Coronary artery (tissue), 2 donors: ENCODE measurements around the gene STX4.

Experiments used
- DNase-seq: peaks from one replicate; pipeline ENCODE4 v3.0.0-alpha.2; 2017; ENCODE audit warnings: low spot score
- H3K27ac ChIP-seq, 2 donors: fragments of 200-600 bp; sonication (generic); one replicate each; pipeline ENCODE4 v1.5.1; 2016 to 2019
- H3K4me3 ChIP-seq: fragments of 200-600 bp; sonication (generic); 2 replicates; pipeline ENCODE4 v1.5.1; 2016; ENCODE audit warnings: mild to moderate bottlenecking, moderate library complexity
- CTCF ChIP-seq: fragments of 200-600 bp; sonication (generic); IDR thresholded peaks from one replicate; pipeline ENCODE4 v1.5.1; 2019; ENCODE audit warnings: antibody characterized with exemption

STX4 gene

GRCh38 chr16:31038993-31039392 is 5.6 kb downstream of the STX4 start:
- no peak overlapping the region for H3K27ac ChIP-seq
- H3K4me3 ChIP-seq = no peak overlapping the region
- no peak for DNase-seq
- no peak for TF ChIP-seq CTCF

GRCh38 chr16:31042866-31043265 is 9.5 kb downstream of the STX4 start:
- no peak for TF ChIP-seq CTCF
- DNase-seq = no peak
- H3K4me3 ChIP-seq = no peak overlapping the region
- no peak overlapping the region for H3K27ac ChIP-seq

- TF ChIP-seq CTCF = no peak
- no peak overlapping the region for H3K27ac ChIP-seq
- no peak overlapping the region for H3K4me3 ChIP-seq
- DNase-seq = no peak
These were observed 10.0 kb downstream of the STX4 start for GRCh38 chr16:31043352-31043751.

- Histone ChIP-seq H3K4me3 (no peak overlapping the region), H3K27ac (no peak overlapping the region)
- no peak for DNase-seq
- TF ChIP-seq CTCF = no peak
These were observed 10.6 kb downstream of the STX4 start for GRCh38 chr16:31043898-31044481.

- Histone ChIP-seq H3K27ac (no peak overlapping the region), H3K4me3 (no peak overlapping the region)
- no peak for DNase-seq
- no peak for TF ChIP-seq CTCF
These were observed 17.1 kb downstream of the STX4 start for GRCh38 chr16:31050280-31051030.

- no peak overlapping the region for H3K4me3 ChIP-seq
- no peak for TF ChIP-seq CTCF
- peak overlapping the region in 1 of 2 donors; percentile 65 for H3K27ac ChIP-seq
- DNase-seq = no peak
These were observed 18.8 kb downstream of the STX4 start for GRCh38 chr16:31052114-31052513.

GRCh38 chr16:31055613-31056012 is 22.3 kb downstream of the STX4 start:
- no peak overlapping the region for H3K4me3 ChIP-seq
- H3K27ac ChIP-seq = no peak overlapping the region
- no peak for DNase-seq
- TF ChIP-seq CTCF = no peak
